Spleen (tissue), 7 donors: Measurements from ENCODE around the gene ITPR1.

Source experiments
- CTCF ChIP-seq, 11 experiments: fragments of 200-600 bp in 7 of 11; fragments of 450-650 bp in 4 of 11; sonication (generic) in 4 of 11; IDR thresholded peaks in 8 of 11; conservative IDR thresholded peaks in 3 of 11; 1 replicate in 7 of 11; 2 replicates in 4 of 11; pipeline versions ENCODE4 v1.4.0 to v1.8.0; 2016 to 2021; ENCODE audit warnings: antibody characterized with exemption in 11 of 11, inconsistent platforms in 4 of 11, mild to moderate bottlenecking in 1 of 11
- POLR2A ChIP-seq, 3 donors: fragments of 450-650 bp; IDR thresholded peaks; one replicate each; pipeline ENCODE4 v1.5.1; 2017; ENCODE audit warnings: antibody characterized with exemption in 3 of 3, mild to moderate bottlenecking in 1 of 3
- donor health status: DM: no; HTN: no; CAD: no; lungs with moderate emphysema.
- donor health status: DM: no; HTN: no; CAD: no.
- donor health status: DM: no; HTN: no; CAD: no.

- TF ChIP-seq CTCF (IDR thresholded peaks at IDR 0.05 in 8 of 11, conservative IDR thresholded peaks at IDR 0.05 in 3 of 11) (no peak), POLR2A (IDR thresholded peaks at IDR 0.05) (no peak)
These were observed 306.4 kb downstream of the ITPR1 start for GRCh38 chr3:4799266-4800256.
